COR-L47 (cell line): Measurements from ENCODE around the gene EML2.
A peak's percentile ranks its signal among the peaks of the same experiment; 100 is the strongest.

Source experiments
- DNase-seq: peaks from one replicate; lab custom pipeline; 2025; lab: John Stamatoyannopoulos, UW

Gene EML2

GRCh38 chr19:45587873-45588272 is 51.3 kb downstream of the EML2 start:
- DNase-seq: no peak

- DNase-seq: no peak
Measured at GRCh38 chr19:45585158-45585577, 54.0 kb downstream of the EML2 start.

- peak; percentile 100 for DNase-seq
Measured at GRCh38 chr19:45584332-45585157, 54.7 kb downstream of the EML2 start, which contains the start of gene OPA3. TSS of gene OPA3 (minus strand) at chr19:45584802. CDS start at chr19:45584764, 38 bp downstream.

- DNase-seq: no peak
Measured at GRCh38 chr19:45581576-45581975, 57.6 kb downstream of the EML2 start.

- DNase-seq: no peak
Measured at GRCh38 chr19:45578861-45579260, 60.3 kb downstream of the EML2 start.

- no peak for DNase-seq
Measured at GRCh38 chr19:45577111-45577905, 61.9 kb downstream of the EML2 start.

- no peak for DNase-seq
Measured at GRCh38 chr19:45576682-45577081, 62.5 kb downstream of the EML2 start.

GRCh38 chr19:45575216-45575615 is 64.0 kb downstream of the EML2 start:
- DNase-seq: no peak

GRCh38 chr19:45574526-45574925 is 64.7 kb downstream of the EML2 start:
- DNase-seq: no peak

- DNase-seq: no peak
Measured at GRCh38 chr19:45571457-45572220, 67.6 kb downstream of the EML2 start.

- no peak for DNase-seq
Measured at GRCh38 chr19:45569619-45570421, 69.4 kb downstream of the EML2 start.

GRCh38 chr19:45568732-45569131 is 70.5 kb downstream of the EML2 start:
- DNase-seq: no peak

GRCh38 chr19:45567609-45568008 is 71.6 kb downstream of the EML2 start:
- DNase-seq: no peak

GRCh38 chr19:45564131-45564780 is 74.9 kb downstream of the EML2 start:
- DNase-seq: no peak

GRCh38 chr19:45560686-45561085 is 78.5 kb downstream of the EML2 start:
- no peak for DNase-seq

- DNase-seq: no peak
Measured at GRCh38 chr19:45560038-45560437, 79.2 kb downstream of the EML2 start.
